Stimulated activated naive CD4-positive, alpha-beta T cell (primary cell): Measurements from ENCODE around the gene XRCC3.
"Not testable (repeated sequence)": the region's sequence is repeated elsewhere in the genome, so short reads cannot be mapped to it uniquely, and the experiment has no call there.

Experiments used
- DNase-seq, 6 experiments: peaks; one replicate each; lab custom pipeline; 2025; lab: John Stamatoyannopoulos, UW

Gene XRCC3

DNA sequence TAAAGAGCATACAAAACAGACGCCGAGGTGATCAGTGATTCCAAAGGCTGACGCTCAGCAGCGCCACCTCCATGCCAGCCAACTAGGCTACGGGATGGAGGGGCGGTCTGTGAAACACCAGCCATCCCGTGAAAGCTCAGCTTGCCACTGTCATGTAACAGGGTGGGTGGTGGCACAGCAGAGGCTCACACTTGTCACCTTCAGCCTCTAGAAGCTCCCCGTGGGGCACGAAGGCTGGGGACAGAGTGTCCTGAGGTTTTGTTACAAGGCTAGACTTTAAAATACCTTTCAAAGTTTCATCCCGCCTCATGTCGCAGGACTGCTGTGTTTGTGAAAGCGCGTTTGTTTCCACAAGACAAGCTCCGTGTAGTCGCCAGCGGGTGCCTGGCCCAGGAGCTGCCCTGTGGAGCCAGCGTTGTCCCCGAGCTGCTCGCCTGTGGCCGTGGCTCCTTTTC is 20.7 kb downstream of the XRCC3 start:
- DNase-seq, result no peak

DNA sequence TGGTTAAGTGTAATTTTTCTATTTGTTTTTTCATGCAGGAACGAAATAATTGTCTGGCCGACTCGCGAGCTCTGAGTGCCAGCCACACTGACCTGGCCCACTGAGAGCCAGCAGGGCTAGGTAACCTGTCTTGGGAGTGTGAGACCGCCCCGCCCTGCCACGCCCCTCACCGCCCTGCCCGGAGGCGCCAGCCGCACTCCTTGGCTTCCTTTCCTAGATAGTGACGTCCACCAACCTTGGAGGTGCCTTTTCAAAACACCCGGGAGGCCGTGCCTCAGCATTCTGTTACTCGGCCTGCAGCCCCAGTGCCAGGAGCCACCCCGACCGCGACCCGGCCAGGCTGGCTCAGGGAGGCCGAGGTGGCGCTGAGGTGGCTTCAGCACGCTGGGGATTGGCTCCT is 21.7 kb downstream of the XRCC3 start:
- DNase-seq, result no peak

DNA sequence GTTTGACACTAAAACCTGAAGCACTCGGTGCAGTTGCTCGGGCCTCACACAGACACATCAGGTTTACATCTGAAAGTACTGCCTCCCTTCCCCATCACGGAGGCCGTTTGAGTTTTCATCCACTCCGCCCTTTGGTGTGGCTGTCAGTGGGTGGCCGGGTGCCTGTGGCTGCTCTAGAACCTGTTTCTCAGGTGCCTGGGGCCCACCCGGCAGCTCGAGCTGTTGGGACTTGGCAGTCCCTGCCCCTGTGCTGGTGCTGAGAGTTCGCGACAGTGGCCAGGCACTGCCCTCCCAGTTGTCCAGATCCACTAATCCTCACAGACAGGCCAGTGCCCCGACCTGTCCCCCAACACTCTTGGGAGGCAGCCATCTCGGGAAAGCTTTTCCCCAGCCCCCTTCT is 22.4 kb downstream of the XRCC3 start:
- no peak for DNase-seq

DNA sequence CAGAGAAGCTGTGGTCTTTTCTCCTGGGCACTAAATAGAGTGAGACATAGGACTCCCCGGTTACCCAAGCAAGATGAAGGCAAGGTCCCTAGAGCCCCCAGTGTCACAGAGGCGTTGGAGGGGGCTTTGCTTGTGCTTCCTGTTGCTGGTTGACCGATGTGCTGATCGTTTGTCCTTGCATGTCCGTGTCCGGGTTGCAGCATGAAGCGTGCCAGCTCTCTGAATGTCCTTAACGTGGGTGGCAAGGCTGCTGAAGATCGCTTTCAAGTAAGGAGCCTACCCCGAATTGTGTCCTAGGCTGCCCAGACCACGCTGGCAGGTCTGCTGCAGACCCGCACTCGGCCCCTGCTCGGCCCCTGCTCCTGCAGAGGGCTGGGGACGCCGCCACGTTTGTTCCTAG is 23.1 kb downstream of the XRCC3 start:
- no peak for DNase-seq

DNA sequence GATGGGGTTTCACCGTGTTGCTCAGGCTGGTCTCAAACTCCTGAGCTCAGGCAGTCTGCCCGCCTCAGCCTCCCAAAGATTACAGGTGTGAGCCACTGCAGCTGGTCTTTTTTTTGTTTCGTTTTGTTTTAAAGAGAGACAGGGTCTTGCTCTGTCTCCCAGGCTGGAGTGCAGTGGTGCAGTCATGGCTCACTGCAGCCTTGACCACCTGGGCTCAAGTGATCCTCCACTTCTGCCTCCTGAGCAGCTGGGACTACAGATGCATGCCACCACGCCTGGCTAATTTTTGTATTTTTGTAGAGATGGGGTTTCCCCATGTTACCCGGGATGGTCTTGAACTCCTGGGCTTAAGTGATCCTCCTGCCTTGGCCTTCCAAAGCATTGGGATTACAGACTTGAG is 23.6 kb downstream of the XRCC3 start:
- DNase-seq, result not testable (repeated sequence)

DNA sequence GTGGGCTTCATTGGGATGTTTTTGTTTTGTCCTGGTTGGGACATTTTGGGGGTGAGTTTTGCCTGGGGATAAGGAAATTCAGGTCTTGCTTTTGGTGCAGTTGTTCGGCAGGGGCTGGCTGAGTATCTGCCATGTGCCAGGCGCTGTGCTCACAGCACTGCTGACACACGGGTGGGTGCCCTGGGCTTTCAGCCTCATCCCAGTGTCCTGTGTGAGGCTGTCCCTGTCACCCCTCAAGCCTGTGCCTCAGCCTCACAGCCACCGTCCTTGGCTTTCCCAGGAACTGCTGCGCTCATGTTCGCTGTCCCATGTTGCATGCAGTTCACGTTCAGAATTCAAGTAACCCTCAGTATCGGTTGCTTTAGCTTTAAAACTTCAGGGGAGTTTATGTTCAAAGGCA is 24.9 kb downstream of the XRCC3 start:
- DNase-seq, result no peak

DNA sequence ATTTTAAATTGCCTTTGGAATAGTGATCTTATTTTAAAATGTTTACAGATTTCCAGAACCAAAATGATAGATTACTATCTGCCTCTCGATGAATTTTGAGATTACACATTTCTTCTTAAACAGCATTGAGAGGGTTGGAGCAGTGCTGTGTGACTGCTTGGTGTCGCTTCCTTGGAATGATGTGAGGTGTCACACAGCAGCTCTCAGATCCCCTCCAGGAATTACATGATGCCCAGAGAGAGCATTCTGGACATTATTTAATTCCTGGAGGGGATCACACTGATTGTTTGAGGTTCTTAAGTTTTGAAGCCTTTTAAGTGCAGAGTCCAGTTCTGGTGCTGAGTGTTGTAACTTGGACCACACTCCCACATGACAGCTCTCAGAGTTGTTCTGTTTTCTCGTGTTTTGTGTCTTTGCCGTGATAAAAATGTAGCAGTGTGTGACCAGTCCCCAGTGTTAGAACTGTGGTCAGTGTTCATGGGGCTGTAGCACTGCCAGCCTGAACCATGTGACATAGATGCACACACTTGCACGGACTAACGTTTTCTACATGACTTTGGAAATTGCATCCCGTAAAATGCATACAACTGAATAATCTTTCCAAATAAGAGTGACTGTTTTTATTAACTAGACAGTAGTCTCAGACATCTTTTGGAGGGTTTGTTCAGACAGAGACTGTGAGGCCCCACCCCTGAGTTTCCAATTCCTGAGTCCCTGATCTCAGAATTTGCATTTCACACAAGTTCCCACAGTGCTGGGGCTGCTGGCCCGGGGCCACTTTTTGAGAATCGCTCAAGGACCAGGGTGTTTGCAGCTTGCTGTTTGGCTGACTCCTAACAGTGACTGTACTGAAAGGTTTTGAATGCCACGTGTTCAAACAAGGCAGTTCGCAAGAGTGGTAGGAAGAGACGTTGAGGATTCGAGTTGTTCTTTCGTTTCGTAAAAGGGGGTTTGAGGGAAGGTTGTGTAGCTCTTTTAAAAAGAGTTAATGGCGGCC is 26.0 kb downstream of the XRCC3 start:
- DNase-seq, result no peak

DNA sequence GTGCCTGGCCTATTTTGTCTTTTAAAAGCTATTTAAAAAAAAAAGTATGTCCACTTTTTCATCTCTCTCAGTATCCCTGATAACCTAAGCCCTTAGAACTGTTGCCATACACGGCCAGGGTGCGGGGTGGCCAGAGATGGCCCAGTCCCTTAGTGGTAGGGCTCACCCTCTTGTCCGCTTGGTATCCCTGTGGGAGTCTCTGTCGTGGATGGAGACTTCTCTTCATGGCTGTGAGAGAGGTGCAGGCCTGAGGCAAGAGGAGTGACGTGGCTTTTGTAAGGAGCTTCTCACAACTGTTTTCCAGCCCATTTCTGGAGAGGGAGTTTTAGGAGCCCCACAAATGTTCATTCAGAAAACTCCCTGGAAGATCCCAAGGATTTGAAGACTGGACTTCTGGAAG is 26.8 kb downstream of the XRCC3 start:
- no peak for DNase-seq

DNA sequence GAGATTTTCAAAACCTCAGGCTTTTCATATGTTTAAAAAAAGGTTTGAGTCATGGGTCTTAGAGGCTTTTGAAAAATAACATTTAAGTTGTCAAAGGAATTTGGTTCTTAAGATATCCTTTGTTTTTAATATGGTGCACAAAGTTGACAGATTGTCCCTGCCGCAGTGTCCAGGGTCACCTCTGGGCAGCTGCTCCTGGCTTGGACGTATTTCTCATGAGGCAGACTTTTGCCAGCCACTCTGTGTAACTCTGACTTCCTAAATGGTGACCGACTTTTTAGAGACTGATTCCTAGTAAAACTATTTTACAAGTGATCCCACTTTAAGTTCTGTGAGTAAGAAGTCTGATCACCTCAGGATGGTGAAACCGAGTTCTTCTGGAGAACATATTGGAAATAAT is 27.5 kb downstream of the XRCC3 start:
- no peak for DNase-seq

DNA sequence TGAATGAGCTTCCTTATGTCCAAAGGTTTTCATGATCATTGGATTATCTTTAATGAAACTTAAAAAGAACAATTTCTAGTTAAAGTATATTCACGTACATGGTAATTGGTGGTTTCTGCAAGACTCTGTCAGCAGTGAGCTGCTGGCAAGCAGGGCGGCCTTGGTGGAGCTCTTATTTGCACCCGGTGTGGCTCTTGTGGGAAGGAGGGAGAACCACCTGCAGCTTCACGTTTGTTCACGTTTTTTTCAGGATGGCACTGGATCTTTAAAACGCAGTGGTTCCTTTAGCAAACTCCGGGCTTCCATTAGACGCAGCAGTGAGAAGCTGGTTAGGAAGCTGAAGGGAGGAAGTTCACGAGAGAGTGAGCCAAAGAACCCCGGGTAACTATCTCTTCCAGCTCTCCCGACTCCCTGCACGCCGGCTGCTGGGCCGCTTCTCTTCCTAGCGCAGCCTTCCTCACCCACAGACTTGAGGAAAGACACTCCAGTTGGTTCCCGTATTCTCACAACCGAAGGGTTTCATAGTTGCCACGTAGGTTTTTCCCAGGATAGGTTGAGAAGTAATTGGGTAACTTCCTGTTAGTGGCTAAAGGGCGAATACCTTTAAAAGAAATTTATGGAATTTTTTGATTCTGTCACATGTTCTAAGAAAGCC is 28.3 kb downstream of the XRCC3 start:
- DNase-seq, result no peak

DNA sequence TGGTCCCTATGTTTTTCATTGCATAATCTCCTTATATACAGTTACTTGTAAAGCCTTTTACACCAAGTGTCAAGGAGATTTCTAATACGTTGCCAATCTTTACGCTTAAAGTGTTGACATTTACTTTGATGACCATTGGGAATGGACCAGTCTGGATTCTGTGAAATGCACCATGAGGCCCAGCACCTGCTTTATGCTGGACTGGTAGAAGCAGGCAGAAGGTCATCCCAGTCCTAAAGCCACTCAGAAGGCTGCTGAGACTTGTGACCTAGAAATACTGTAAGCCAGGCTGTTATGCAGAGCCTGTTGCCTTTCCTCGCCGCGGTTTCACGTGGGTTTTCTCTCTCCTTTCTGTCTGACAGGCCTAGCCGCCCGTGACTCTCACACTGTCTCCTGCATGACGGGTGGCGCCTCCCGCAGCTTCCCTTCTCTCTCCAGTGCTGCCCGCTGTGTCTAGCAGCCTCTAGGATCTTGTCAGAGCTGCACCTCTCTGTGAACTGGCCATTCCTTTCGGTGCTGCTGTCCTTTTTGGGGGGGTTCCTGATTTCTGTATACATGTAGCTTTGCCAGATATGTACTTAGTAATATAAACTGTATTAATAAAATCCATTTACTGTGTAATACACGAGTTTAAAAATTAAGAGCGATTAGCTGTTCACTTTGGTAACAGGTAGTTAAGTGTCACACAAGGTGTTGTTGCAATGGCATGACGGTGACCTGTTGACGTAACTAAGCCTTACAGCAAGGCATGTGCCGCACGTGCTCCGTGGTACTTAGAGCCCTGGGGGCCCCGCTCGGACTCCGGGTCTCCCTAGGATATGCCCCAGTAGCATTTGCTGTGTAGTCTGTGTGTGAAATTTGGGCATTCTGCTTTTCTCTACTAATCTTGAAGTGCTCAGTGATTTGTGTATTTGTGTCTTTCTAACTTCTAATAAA is 29.7 kb downstream of the XRCC3 start:
- DNase-seq, result no peak

DNA sequence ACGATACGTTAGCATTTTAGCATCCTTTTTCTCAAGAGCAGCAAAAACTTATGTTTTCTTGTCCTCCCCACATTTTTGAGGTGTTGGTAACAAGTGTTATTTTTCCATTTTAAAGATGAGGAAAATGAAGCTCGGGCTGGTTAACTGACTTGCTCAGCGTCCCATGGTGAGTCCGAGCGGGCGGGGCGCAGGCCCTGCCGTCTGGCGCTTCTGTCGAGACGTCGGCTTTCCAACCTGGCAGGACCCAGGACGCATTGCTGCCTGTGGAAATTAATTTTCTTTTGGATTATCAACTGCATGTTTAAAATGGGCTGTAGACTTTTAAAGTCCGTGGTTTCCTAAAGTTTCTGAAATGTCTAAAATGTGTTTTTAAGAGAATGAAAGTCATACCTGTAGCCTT is 30.4 kb downstream of the XRCC3 start:
- DNase-seq, result no peak

DNA sequence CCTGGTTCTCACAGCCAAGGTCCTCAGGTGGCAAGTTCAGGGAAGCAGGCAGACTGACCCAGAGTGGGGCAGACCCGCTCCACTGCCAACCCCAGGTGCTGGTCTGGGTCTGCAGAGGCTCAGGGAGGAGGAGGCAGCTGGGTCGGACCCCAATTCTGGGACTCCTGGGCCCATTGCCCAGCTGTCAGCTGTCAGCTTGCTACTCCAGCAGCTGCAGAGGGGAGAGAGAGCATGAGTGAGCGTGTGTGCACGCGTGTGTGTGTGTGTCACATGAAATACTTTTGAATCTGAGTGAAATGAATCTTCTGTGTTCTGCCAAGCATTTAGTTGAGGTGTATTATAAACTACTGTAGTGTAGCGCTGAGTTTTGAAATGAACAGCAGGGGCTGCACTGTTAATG is 30.8 kb downstream of the XRCC3 start:
- no peak for DNase-seq

DNA sequence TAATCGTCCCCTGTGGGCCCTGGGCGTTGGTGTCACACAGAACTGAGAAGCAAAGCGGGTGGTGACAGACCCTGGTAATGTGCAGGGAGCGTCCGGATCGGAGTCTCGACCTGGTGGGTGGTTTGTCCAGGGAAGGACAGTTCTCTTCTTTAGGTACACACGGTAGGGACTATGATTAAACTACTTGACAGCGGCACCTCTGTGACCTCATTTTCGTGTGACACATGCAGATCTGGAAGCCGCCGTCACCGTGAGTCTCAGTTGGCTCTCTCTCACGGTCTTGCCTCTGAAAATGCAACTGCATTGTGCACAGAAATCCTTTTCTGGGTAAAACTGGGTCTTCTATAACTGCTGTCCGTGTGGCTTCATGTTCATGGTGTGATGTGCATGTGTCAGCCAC is 32.1 kb downstream of the XRCC3 start:
- no peak for DNase-seq

DNA sequence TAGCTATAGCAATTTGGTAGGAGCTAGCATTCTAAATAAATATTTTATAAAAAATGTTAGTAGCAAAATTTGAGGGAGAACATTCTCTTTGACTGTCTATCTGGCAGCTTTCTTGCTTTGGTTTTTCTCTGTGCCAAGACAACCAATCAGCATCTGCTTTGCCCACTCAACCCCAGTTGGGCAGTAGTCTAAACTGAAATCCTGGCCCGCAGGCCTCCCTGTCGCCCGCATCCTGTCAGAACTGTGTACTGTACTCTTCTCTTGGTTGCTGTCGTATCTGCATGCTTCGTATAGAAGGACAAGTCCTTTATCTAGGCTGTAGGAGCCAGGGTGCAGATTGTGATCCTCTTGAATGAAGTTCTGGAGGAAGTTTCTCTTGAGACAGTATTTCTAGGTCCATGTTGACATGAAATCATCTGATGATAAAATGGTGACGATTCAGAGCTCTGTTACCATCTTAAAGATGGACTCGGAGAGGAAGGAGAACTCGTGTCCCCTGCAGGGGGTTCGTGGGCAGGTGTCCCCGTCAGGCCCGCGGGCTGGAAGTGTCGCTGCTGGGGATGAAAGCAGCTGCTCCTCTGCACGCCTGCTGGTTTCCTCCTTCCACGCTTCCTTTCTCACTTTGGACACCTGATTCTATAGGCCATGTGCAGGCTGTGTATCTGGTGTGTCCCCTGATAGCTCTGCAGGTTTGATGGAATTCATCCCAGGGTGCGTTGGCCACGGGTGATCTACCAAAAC is 34.6 kb downstream of the XRCC3 start:
- DNase-seq, result no peak

DNA sequence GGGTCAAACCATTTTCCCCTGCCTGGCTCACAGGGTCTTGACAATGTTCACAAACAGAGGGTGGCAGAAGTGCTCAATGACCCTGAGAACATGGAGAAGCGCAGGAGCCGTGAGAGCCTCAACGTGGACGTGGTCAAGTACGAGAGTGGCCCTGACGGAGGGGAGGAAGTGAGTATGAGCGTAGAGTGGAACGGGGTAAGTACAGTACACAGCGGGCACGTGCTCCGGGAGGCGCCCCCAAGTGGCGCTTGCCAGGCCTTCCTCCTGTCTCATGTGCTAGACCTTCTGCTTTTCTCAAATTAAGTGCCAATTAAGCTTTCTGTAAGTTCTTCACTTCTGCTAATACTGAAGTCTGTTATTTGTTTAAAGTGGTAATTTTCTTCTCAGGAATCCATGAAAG is 35.9 kb downstream of the XRCC3 start:
- DNase-seq, result peak in 4 of 6 experiments; percentile 3 to 43 (median 13)

DNA sequence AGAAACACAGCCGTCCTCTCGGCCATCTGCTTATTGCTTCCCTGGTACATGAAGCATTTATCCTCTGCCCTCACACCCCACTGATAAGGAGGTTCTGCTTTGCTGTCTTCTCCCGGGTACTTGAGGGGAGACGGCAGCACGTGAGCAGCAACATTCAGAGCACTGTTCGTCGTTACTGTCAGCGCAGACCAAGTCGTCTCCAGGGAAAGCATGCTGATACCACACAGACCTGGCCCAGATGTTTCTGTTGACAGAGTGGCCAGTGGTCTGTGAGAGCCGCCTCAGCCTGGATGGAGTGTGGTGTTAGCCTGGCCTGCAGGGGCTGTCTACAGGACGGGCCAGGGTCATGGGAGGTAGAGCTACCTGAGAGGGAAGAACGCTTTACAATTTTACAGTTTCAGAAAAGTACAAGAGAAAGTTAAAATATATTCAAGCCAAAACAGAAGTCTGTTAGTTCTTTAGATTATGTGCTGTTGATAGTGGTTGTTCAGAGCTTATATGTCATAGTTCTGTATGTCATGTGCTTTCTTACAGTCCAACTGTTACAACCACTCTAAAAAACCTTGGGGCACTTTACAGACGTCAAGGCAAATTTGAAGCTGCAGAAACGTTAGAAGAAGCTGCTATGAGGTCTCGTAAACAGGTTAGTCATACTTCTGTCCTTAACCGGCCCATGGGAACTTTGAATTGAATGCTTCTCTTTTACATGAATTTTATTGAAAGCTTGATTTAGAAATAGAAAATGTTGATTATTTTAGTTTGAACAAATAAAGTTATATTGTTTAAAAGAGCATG is 38.2 kb downstream of the XRCC3 start:
- no peak for DNase-seq

DNA sequence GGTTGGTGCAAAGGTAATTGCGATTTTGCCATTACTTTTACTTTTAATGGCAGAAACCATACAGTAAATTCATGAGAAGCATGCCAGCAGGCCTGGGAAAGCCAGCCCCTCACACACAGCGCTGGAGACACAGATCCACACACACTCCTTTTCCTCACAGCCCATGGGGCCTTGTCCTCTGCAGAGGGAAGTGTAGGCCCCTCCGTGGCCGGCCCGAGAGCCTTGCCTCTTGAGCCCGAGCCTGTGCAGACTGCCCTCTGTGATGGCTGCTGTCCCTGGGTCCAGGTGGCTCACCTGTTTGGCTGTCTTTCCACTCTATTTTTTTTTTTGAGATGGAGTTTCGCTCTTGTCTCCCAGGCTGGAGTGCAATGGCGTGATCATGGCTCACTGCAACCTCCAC is 39.3 kb downstream of the XRCC3 start:
- no peak for DNase-seq

DNA sequence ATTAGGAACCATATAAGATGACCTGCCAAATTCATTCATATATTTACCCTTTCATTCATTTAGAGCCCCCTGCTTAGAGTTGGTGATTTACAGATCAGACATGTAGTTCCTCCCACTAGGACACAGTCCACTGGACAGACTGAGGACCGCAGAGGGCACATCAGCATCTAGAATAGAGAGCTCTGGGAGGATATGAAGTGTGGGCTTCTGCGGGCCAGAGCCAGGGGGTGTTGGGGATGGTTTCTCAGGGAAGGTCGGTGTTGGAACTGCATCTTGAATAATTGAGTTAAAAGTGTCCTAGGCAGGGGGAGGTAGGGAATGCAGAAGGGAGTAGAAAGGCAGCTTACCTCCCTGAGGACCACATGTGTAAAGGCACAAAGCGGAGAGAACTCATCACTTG is 43.3 kb downstream of the XRCC3 start:
- no peak for DNase-seq

DNA sequence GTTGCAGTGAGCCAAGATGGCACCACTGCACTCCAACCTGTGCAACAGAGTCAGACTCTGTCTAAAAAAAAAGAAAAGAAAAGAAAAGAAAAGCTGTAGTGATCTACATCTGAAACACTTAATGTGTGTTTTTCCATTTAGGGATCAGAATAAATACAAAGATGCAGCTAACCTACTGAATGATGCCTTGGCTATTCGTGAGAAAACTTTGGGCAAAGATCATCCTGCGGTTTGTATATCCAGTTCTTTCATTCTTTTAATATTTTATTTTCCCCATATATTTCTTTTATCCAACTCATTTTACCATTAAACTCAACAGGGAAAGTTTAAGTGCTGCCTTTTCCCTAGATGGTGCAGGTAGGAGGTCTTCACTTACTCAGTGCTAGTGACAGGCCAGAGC is 45.9 kb downstream of the XRCC3 start:
- DNase-seq, result no peak

DNA sequence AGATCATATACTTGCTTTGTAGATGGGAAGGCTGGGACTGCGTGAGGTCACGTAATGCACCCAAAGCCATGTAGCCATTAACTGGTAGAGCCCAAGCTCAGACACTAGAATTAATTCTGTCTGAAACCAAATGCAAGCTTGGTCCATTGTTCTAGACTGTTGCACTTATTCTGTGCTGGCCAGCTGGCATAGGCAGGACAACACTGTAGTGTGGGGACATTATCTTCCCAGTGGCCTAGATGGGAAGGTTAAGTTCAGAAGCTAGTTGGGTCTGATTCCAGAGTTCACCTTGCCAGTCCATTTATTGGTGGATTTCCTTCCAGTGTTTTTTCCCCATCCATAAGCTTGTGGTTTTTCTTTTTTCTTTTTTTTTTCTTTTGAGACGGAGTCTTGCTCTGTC is 47.1 kb downstream of the XRCC3 start:
- no peak for DNase-seq
